Left ventricle myocardium inferior (tissue), 1 donor: ENCODE results near the gene MASP1. TPM values are rescaled to one million over a fixed set of nuclear protein-coding genes. Genes with fewer than 3 reads are reported as not detected.

Experiments used
- DNase-seq: peaks from one replicate; pipeline ENCODE4 v3.0.0-alpha.2; 2020
- H3K27ac ChIP-seq: fragments of 200-600 bp; replicated peaks from 2 replicates; pipeline ENCODE4 v1.8.0; 2021
- H3K27me3 ChIP-seq: fragments of 200-600 bp; 2 replicates; pipeline ENCODE4 v1.8.0; 2021; ENCODE audit warnings: low read depth
- H3K36me3 ChIP-seq: fragments of 200-600 bp; 2 replicates; pipeline ENCODE4 v1.8.0; 2021
- H3K4me1 ChIP-seq: fragments of 200-600 bp; 2 replicates; pipeline ENCODE4 v1.8.0; 2021
- H3K4me3 ChIP-seq: fragments of 200-600 bp; 2 replicates; pipeline ENCODE4 v1.8.0; 2021; ENCODE audit warnings: mild to moderate bottlenecking, moderate library complexity
- H3K9me3 ChIP-seq: fragments of 200-600 bp; replicated peaks from 2 replicates; pipeline ENCODE4 v1.8.0; 2021
- CTCF ChIP-seq: fragments of 200-600 bp; IDR thresholded peaks from 2 replicates; pipeline ENCODE4 v1.8.0; 2021; ENCODE audit warnings: antibody characterized with exemption, mild to moderate bottlenecking, borderline replicate concordance
- intact Hi-C: fragments of 100-400 bp; cut with micrococcal nuclease; formaldehyde crosslinking; loops from one replicate; pipeline ENCODE4 v1.11.0; 2022
- total RNA-seq: library from RNA; stranded (reverse); fragmentation: NEBNext Ultra II Directional; extraction: Animal tissue kit (Norgen Biotek cat#: 25700); gene quantifications from one replicate; pipeline ENCODE4 v1.2.1, GENCODE V29; 2021
- donor health status: DM: no; HTN: yes; CAD: no; lungs with severe emphysema.

Gene MASP1
- total RNA-seq, 1 donor from 2014 or later = 214 TPM

GRCh38 chr3:187210545-187211327, 80.8 kb downstream of the MASP1 start:
- no peaks in the 10 kb centered on the region for H3K27me3 ChIP-seq
- peak overlapping the region; percentile 31 for H3K27ac ChIP-seq
- no peak for DNase-seq
- intact Hi-C loops = loop anchor here (10.0 kb wide), 1 partner anchor 464 kb away; the partner anchor contains the start of gene SST
- peaks cover 25% of the 10 kb centered on the region for H3K4me1 ChIP-seq
- no peak overlapping the region for H3K4me3 ChIP-seq
- no peaks in the 10 kb centered on the region for H3K9me3 ChIP-seq
- H3K36me3 ChIP-seq = no peaks in the 10 kb centered on the region
- no peak for TF ChIP-seq CTCF

- no peak for TF ChIP-seq CTCF
- Histone ChIP-seq H3K36me3 (no peaks in the 10 kb centered on the region), H3K27me3 (no peaks in the 10 kb centered on the region), H3K9me3 (no peaks in the 10 kb centered on the region), H3K27ac (peak overlapping the region; percentile 37), H3K4me1 (peaks cover 25% of the 10 kb centered on the region), H3K4me3 (no peak overlapping the region)
- no peak for DNase-seq
- intact Hi-C loops = loop anchor here (10.0 kb wide), 1 partner anchor 465 kb away; the partner anchor contains the start of gene SST
These were observed 81.4 kb downstream of the MASP1 start for GRCh38 chr3:187210091-187210490.

GRCh38 chr3:187209491-187209890, 82.0 kb downstream of the MASP1 start:
- peaks cover 25% of the 10 kb centered on the region for H3K4me1 ChIP-seq
- intact Hi-C loops = no loop called here

GRCh38 chr3:187208159-187208558, 83.4 kb downstream of the MASP1 start:
- H3K27me3 ChIP-seq = no peaks in the 10 kb centered on the region
- no peaks in the 10 kb centered on the region for H3K36me3 ChIP-seq
- DNase-seq = no peak
- intact Hi-C loops = no loop called here
- H3K27ac ChIP-seq = no peak overlapping the region
- TF ChIP-seq CTCF = no peak
- no peak overlapping the region for H3K4me3 ChIP-seq
- no peaks in the 10 kb centered on the region for H3K9me3 ChIP-seq
- peaks cover 25% of the 10 kb centered on the region for H3K4me1 ChIP-seq

More at GRCh38 chr3:187209491-187209890, 82.0 kb downstream of the MASP1 start:
- H3K4me3 ChIP-seq = no peak overlapping the region
- no peaks in the 10 kb centered on the region for H3K36me3 ChIP-seq
- no peak for TF ChIP-seq CTCF
- H3K9me3 ChIP-seq = no peaks in the 10 kb centered on the region
- H3K27me3 ChIP-seq = no peaks in the 10 kb centered on the region
- H3K27ac ChIP-seq = no peak overlapping the region
- no peak for DNase-seq

GRCh38 chr3:187207624-187208023, 83.9 kb downstream of the MASP1 start:
- Histone ChIP-seq H3K9me3 (no peaks in the 10 kb centered on the region), H3K36me3 (no peaks in the 10 kb centered on the region), H3K4me3 (no peak overlapping the region), H3K27ac (no peak overlapping the region), H3K4me1 (peaks cover 25% of the 10 kb centered on the region), H3K27me3 (no peaks in the 10 kb centered on the region)
- no peak for TF ChIP-seq CTCF
- intact Hi-C loops = no loop called here
- DNase-seq = no peak
